ENCODE measurements around the gene INKA2. TPM values are rescaled to one million over a fixed set of nuclear protein-coding genes. Genes with fewer than 3 reads are reported as not detected.

Gene INKA2
- 31.9 and 50.6 TPM in 2 replicates for total RNA-seq
- polyA plus RNA-seq (2012), result 9.4 TPM

GRCh38 chr1:111739194-111739924 lies at the start of gene INKA2:
Gene INKA2, minus strand, starts transcription at chr1:111739395. Its CDS starts 153 bp downstream, at chr1:111739242.
- DNase-seq (ENCODE audit: low read depth), result peak; percentile 95

DNA sequence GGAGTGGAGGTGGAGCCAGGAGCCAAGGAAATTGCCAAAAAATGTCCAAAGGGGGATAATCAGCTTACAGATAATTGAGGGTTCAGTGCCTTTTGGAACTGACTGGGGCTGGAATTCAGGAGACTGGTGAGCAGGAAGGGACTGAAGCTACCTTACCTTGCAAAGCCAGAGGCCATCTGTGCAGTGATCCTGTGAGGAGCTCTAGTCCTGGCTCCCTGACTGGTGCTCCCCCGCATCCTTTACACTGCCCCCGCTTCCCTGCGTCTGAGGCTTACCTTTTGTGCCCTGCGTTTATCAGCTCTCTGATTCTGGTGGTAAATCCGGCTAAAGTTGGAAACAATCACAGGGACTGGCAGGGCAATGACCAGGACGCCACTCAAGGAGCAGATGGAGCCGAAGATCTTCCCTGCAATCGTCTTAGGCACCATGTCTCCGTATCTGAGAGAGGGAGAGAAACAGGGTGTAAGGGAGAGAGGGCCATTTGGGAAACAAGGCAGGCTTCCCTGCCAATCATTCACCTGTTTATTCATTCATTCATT lies 47.5 kb upstream of the INKA2 start:
- no peak for DNase-seq (ENCODE audit: low read depth)

GRCh38 chr1:111784273-111784901 lies 45.2 kb upstream of the INKA2 start:
- no peak for DNase-seq (ENCODE audit: low read depth)

DNA sequence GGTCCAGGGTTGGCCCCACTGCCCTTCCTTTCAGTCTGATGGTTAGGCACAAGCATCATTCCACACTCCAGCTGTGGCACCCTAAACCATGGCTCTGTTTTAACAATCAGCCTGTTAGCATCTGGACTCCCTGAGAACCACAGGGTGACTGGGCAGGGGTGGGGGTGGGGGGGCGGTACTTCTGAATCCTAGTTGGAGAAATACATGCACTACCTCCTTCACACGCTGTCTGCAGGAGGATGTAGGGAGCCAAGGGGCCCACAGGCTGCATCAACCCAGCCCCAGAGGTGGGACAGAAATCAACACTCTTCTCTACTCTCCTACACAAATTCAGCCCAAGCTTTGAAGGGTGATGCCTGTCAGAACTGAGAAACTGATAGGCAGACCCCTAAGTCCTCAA lies 40.4 kb upstream of the INKA2 start:
- no peak for DNase-seq (ENCODE audit: low read depth)

- DNase-seq (ENCODE audit: low read depth), result no peak
Measured at GRCh38 chr1:111778541-111779051, 39.4 kb upstream of the INKA2 start.

GRCh38 chr1:111778066-111778465 lies 38.9 kb upstream of the INKA2 start:
- no peak for DNase-seq (ENCODE audit: low read depth)

GRCh38 chr1:111777301-111777700 lies 38.1 kb upstream of the INKA2 start:
- no peak for DNase-seq (ENCODE audit: low read depth)

GRCh38 chr1:111776861-111777260 lies 37.7 kb upstream of the INKA2 start:
- no peak for DNase-seq (ENCODE audit: low read depth)

GRCh38 chr1:111776391-111776790 lies 37.2 kb upstream of the INKA2 start:
- no peak for DNase-seq (ENCODE audit: low read depth)

DNA sequence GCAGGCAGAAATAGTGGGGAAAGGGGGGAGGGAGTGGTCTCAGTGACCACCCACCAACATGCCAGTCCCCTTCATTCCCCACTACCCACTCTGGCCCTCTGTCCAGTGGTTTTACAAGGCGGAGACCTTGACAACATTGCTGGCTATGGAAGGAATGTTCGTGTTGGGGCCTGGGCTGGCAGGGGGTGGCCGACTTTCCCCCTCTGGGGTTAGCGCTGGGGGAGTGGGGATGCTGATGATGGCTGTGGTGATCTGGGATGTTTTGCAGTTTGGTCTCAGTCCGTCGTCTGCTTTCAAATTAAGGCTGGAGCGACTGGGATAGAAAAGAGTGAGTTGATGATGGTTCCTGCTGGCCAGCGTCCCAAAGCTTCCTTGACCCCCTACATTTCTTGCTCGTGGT lies 36.8 kb upstream of the INKA2 start:
- DNase-seq (ENCODE audit: low read depth), result no peak

- DNase-seq (ENCODE audit: low read depth), result no peak
Measured at GRCh38 chr1:111770916-111771315, 31.7 kb upstream of the INKA2 start.

- DNase-seq (ENCODE audit: low read depth), result peak; percentile 75
Measured at GRCh38 chr1:111769517-111770146, 30.4 kb upstream of the INKA2 start.

GRCh38 chr1:111768625-111769024 lies 29.4 kb upstream of the INKA2 start:
- no peak for DNase-seq (ENCODE audit: low read depth)

DNA sequence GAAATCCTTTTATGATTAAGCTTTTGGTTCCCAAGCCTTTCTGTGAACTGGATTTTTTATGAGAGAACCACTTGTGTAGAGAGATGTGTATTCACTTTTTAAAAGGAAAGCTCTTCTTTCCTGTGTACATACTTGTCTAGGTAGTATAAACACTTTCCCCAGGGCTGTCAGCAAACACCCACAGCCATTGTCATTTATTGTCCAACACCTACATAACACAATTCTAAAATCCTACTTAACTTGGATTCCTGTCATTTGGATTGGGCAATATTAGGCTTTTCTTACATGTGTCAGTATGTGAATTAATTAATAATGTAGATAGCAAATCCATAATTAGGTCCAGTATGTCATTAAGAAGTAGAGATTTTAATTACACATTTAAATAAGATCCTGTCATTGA lies 28.8 kb upstream of the INKA2 start:
- no peak for DNase-seq (ENCODE audit: low read depth)

DNA sequence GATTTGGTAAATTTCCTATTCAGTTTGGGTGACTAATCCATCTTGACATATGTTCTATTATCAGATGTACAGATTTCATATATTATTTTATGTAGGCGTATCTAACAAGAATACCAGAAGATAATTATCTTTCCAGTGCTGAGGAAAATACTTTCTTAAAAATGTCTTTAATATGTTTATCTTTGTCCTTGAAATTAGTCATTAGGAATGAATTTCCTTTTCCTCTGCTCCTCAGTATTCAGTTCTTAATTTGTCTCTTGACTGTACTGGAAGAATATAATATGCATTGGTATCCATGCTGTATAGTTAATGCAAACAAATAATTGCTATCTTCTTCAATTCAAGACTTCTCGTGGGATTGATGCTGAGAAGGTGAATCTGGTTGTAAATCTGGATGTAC lies 23.1 kb upstream of the INKA2 start:
- no peak for DNase-seq (ENCODE audit: low read depth)

DNA sequence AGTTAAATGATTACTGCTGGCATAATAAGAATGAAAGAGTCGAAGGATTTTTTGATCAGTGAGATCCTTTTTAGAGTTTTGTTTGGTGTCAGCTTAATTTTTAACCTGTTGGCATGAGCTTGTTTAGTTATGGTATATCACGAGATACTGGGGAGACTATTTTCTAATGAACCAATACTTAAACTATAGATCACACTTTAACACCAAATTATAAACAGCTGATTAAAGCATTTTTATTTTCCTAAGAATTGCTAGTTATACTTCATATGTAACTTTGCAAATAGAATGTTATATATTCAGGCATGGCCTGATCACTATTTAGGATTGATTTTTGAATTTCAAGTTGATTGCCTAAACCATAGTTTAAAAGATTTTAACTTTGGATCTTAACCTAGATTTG lies 22.5 kb upstream of the INKA2 start:
- DNase-seq (ENCODE audit: low read depth), result no peak

DNA sequence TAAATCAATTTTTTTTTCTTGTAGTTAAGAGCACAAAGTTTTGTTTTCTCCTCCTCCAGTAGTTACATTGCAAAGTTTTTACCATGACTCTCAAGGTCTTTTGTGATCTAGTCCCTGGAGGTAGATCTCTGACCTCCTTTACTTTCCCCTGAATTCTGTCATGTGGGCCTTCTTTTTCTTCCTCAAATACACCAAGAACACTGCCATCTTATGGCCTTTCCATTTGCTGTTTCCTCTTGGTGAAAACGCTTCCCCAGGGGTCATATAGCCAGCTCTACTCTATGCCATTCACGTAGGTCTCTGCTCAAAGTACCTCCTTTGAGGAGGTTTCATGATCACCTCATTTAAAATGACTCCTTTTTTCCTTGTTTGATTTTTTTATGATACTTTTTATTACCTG lies 19.2 kb upstream of the INKA2 start:
- no peak for DNase-seq (ENCODE audit: low read depth)

- DNase-seq (ENCODE audit: low read depth), result no peak
Measured at GRCh38 chr1:111756124-111756513, 16.9 kb upstream of the INKA2 start.

DNA sequence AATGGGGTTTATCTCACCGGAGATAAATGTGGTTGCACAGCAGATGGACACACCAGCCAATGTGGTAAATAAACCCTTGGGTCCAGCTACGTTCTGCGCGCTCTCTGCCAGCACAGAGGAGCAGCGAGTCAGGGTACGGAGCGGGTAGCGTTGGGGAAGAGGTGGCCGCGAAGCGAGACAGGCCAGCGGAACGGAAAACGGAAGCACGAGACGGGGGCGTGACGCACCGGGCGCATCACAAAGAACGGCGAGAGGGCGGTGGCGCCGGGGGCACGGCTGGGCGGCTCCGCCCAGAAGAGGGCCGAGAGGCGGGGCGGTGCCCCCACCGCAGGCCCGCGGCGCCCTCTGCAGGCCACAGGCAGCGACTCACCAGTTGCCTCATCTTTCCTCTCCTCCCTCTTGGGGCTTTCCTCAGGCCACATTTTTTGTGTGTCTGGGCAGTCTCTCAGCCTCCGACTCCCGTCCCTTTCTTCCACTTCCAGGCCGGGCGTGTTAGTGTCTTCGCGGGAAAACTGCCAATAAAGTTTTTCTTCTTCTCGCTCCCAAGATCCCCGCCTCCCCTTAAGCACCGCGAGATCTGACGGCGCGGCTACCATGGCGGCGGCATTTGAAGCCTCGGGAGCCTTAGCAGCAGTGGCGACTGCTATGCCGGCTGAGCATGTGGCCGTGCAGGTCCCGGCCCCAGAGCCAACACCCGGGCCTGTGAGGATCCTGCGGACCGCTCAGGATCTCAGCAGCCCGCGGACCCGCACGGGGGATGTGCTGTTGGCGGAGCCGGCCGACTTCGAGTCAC lies 16.3 kb upstream of the INKA2 start, which contains the start of gene DDX20:
Gene DDX20, plus strand, starts transcription at position 571 of the 793 bp plus-strand sequence. Its CDS starts 24 bp downstream, at position 595.
- DNase-seq (ENCODE audit: low read depth), result peak; percentile 97

- DNase-seq (ENCODE audit: low read depth), result no peak
Measured at GRCh38 chr1:111754984-111755330, 15.8 kb upstream of the INKA2 start.

GRCh38 chr1:111751906-111752575 lies 12.8 kb upstream of the INKA2 start:
- no peak for DNase-seq (ENCODE audit: low read depth)
